ENCODE measurements around the gene PIP5K1C. TPM values are rescaled to one million over a fixed set of nuclear protein-coding genes. Genes with fewer than 3 reads are reported as not detected.

The PIP5K1C gene
- total and polyA plus RNA-seq, 2 donors (not counting 1 experiment from before 2014, with no cell fraction given) = 10.4 to 46.7 TPM

DNA sequence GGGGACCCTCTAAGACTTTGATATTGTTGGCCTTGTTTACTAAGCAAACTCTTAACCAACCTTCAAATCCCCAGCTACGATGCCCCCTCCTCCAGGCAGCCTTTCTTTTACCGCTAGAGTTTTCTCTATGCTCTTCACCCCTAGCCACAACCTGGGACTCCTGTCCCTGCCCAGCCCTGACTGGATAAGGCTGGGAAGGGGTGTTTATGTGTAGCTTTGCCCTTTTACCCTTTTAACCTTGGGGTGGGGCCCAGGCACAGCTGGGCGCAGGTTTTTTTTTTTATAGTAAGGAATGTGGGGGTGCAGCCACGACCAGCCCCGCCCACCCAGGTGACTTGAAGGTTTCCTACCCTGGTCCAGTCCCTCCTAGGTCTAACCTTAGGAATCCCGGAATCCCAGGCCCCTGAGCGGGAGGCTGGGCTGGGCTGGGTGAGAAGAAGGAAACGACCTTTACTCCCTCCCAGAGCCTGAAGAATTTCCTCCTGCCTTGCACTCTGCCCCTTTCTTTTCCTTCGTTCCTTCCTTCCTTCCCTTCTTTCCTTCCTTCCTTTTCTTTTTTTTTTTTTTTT lies 20.2 kb upstream of the PIP5K1C start:
- no peak for ATAC-seq (ENCODE audit: low read depth)
- TF ChIP-seq, protein P1, sequence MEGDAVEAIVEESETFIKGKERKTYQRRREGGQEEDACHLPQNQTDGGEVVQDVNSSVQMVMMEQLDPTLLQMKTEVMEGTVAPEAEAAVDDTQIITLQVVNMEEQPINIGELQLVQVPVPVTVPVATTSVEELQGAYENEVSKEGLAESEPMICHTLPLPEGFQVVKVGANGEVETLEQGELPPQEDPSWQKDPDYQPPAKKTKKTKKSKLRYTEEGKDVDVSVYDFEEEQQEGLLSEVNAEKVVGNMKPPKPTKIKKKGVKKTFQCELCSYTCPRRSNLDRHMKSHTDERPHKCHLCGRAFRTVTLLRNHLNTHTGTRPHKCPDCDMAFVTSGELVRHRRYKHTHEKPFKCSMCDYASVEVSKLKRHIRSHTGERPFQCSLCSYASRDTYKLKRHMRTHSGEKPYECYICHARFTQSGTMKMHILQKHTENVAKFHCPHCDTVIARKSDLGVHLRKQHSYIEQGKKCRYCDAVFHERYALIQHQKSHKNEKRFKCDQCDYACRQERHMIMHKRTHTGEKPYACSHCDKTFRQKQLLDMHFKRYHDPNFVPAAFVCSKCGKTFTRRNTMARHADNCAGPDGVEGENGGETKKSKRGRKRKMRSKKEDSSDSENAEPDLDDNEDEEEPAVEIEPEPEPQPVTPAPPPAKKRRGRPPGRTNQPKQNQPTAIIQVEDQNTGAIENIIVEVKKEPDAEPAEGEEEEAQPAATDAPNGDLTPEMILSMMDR (IDR thresholded peaks at IDR 0.05) = no peak
- TF ChIP-seq EZH2 (IDR thresholded peaks at IDR 0.05; ENCODE audit: borderline replicate concordance, insufficient read depth, low read depth, low read length, poor library complexity, severe bottlenecking) = no peak
- peaks cover 0 to 42% (median 21%) of the 10 kb centered on the region in 4 experiments for H3K27me3 ChIP-seq (replicated peaks in 1 of 4; ENCODE audit: control extremely low read depth in 1 of 4, control insufficient read depth in 3 of 4, insufficient read depth in 4 of 4, low read length in 3 of 4)
- intact Hi-C loops (cut with micrococcal nuclease) = no loop called here
- Mint-ChIP-seq H3K4me3 (no peak overlapping the region), H3K9me3 (ENCODE audit: insufficient read depth) (no peaks in the 10 kb centered on the region), H3K4me1 (peaks cover 11% of the 10 kb centered on the region), H3K27me3 (peaks cover 21% of the 10 kb centered on the region), H3K27ac (no peak overlapping the region)
- ChIA-PET POLR2A (interaction anchor here (1.2 kb wide), 1 partner anchor 164 kb away, joined by 5 read pairs; no protein-coding TSS in a partner anchor), CTCF (interaction anchor here (0.7 to 1.2 kb wide), 5 partner anchors 18 to 101 kb away, joined by 3 to 4 read pairs (median 3); no protein-coding TSS in a partner anchor)
- H3K4me1 ChIP-seq (ENCODE audit: control insufficient read depth in 2 of 2, insufficient read depth in 2 of 2, low read length in 2 of 2) = peaks cover 16 to 20% of the 10 kb centered on the region in 2 donors
- no peak overlapping the region for H3K9ac ChIP-seq (ENCODE audit: low read length)
- H3K79me2 ChIP-seq (ENCODE audit: control insufficient read depth, insufficient read depth, low read length) = no peaks in the 10 kb centered on the region
- no peak for DNase-seq
- no peaks in the 10 kb centered on the region for H3K36me3 ChIP-seq (replicated peaks in 1 of 2; ENCODE audit: control extremely low read depth in 1 of 2, control insufficient read depth in 1 of 2, extremely low read depth in 1 of 2, insufficient read depth in 2 of 2, low read length in 1 of 2)
- H4K20me1 ChIP-seq (ENCODE audit: control insufficient read depth, insufficient read depth, low read length, poor library complexity, severe bottlenecking) = no peaks in the 10 kb centered on the region
- H2AFZ ChIP-seq (ENCODE audit: insufficient read depth, low read depth, low read length, poor library complexity, severe bottlenecking) = no peak overlapping the region
- no peak overlapping the region for H3K27ac ChIP-seq (ENCODE audit: low read length in 2 of 2)
- H3K4me3 ChIP-seq (ENCODE audit: control extremely low read depth in 1 of 5, extremely low read depth in 1 of 5, insufficient read depth in 1 of 5, low read depth in 2 of 5, low read length in 4 of 5) = no peak overlapping the region
- peaks cover 0 to 12% (median 0%) of the 10 kb centered on the region in 3 donors for H3K9me3 ChIP-seq (ENCODE audit: control extremely low read depth in 1 of 3, control insufficient read depth in 2 of 3, insufficient read depth in 1 of 3, low read length in 2 of 3)
- WGBS (ENCODE audit: insufficient coverage) = 29% methylated on average over 7 of the region's 9 CpGs
- H3K4me2 ChIP-seq (replicated peaks; ENCODE audit: low read depth, low read length, poor library complexity, severe bottlenecking) = peak overlapping the region; percentile 81

DNA sequence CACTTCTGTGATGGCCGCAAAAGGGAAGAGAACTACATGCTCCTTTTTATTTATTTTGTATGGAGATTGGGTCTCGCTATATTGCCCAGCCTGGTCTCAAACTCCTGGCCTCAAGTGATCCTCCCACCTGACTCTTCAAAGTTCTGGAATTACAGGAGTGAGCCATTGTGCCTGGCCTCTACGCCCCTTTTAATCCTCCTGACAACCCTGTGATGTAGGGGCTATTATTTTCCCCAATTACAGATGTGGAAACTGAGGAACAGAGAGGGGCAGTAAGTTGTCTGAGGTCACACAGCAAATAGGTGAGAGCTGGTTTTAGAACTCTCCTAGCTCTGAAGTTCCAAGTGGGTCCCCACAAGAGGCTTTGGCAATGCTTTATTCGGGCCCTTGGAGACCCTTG lies 19.6 kb upstream of the PIP5K1C start:
- Histone ChIP-seq H3K4me3 (ENCODE audit: control extremely low read depth in 1 of 5, extremely low read depth in 1 of 5, insufficient read depth in 1 of 5, low read depth in 2 of 5, low read length in 4 of 5) (no peak overlapping the region), H3K27me3 (replicated peaks in 1 of 4; ENCODE audit: control extremely low read depth in 1 of 4, control insufficient read depth in 3 of 4, insufficient read depth in 4 of 4, low read length in 3 of 4) (peaks cover 0 to 42% (median 21%) of the 10 kb centered on the region in 4 experiments), H3K79me2 (ENCODE audit: control insufficient read depth, insufficient read depth, low read length) (no peaks in the 10 kb centered on the region), H3K4me2 (replicated peaks; ENCODE audit: low read depth, low read length, poor library complexity, severe bottlenecking) (no peak overlapping the region), H4K20me1 (ENCODE audit: control insufficient read depth, insufficient read depth, low read length, poor library complexity, severe bottlenecking) (no peaks in the 10 kb centered on the region), H2AFZ (ENCODE audit: insufficient read depth, low read depth, low read length, poor library complexity, severe bottlenecking) (no peak overlapping the region), H3K36me3 (replicated peaks in 1 of 2; ENCODE audit: control extremely low read depth in 1 of 2, control insufficient read depth in 1 of 2, extremely low read depth in 1 of 2, insufficient read depth in 2 of 2, low read length in 1 of 2) (no peaks in the 10 kb centered on the region), H3K9ac (ENCODE audit: low read length) (no peak overlapping the region), H3K9me3 (ENCODE audit: control extremely low read depth in 1 of 3, control insufficient read depth in 2 of 3, insufficient read depth in 1 of 3, low read length in 2 of 3) (peaks cover 0 to 12% (median 0%) of the 10 kb centered on the region in 3 donors), H3K27ac (ENCODE audit: low read length in 2 of 2) (no peak overlapping the region), H3K4me1 (ENCODE audit: control insufficient read depth in 2 of 2, insufficient read depth in 2 of 2, low read length in 2 of 2) (peaks cover 16 to 20% of the 10 kb centered on the region in 2 donors)
- Mint-ChIP-seq H3K4me1 (peaks cover 11% of the 10 kb centered on the region), H3K27me3 (peaks cover 21% of the 10 kb centered on the region), H3K4me3 (no peak overlapping the region), H3K9me3 (ENCODE audit: insufficient read depth) (no peaks in the 10 kb centered on the region), H3K27ac (no peak overlapping the region)
- ChIA-PET POLR2A (no interaction called here), CTCF (interaction anchor here (0.6 to 2.0 kb wide), 7 partner anchors 11 to 102 kb away, joined by 3 to 7 read pairs (median 3); partner anchors contain the start of gene TJP3)
- DNase-seq (no peak), ATAC-seq (ENCODE audit: low read depth) (no peak)
- 100% methylated on average over 1 of the region's 4 CpGs for WGBS (ENCODE audit: insufficient coverage)
- TF ChIP-seq, protein P1 (IDR thresholded peaks at IDR 0.05) = no peak
- TF ChIP-seq EZH2 (IDR thresholded peaks at IDR 0.05; ENCODE audit: borderline replicate concordance, insufficient read depth, low read depth, low read length, poor library complexity, severe bottlenecking) = no peak
- intact Hi-C loops (cut with micrococcal nuclease) = no loop called here

Data from B cell (primary cell).